Stimulated activated CD8-positive, alpha-beta memory T cell treated with anti-CD3 and anti-CD28 coated beads, Interleukin-7, amount 100 ng/mL, for 1 hour (primary cell): ENCODE results near the gene NPNT.

Source experiments
- DNase-seq, 2 donors: peaks; one replicate each; pipeline ENCODE4 v3.0.0-alpha.2; 2020; ENCODE audit warnings: low read depth in 2 of 2

Gene NPNT

GRCh38 chr4:105970371-105970770 is 75.1 kb downstream of the NPNT start:
- no peak for DNase-seq

GRCh38 chr4:105971036-105971435 is 75.8 kb downstream of the NPNT start:
- no peak for DNase-seq

- DNase-seq: no peak
These were observed 77.8 kb downstream of the NPNT start for GRCh38 chr4:105972946-105973621.

GRCh38 chr4:105976915-105977314 is 81.6 kb downstream of the NPNT start:
- DNase-seq: no peak

GRCh38 chr4:105978684-105979296 is 83.5 kb downstream of the NPNT start:
- no peak for DNase-seq

- DNase-seq: no peak
These were observed 84.2 kb downstream of the NPNT start for GRCh38 chr4:105979506-105979905.

GRCh38 chr4:105988671-105989070 is 93.4 kb downstream of the NPNT start:
- no peak for DNase-seq

GRCh38 chr4:105989485-105990242 is 94.4 kb downstream of the NPNT start:
- DNase-seq: no peak

GRCh38 chr4:105990933-105991332 is 95.7 kb downstream of the NPNT start:
- DNase-seq: no peak

- DNase-seq: no peak
These were observed 96.5 kb downstream of the NPNT start for GRCh38 chr4:105991726-105992125.

GRCh38 chr4:105992641-105993305 is 97.5 kb downstream of the NPNT start:
- no peak for DNase-seq

GRCh38 chr4:105994061-105994460 is 98.8 kb downstream of the NPNT start:
- DNase-seq: no peak

GRCh38 chr4:105994841-105995501 is 99.7 kb downstream of the NPNT start:
- no peak for DNase-seq

- DNase-seq: no peak
These were observed 101.6 kb downstream of the NPNT start for GRCh38 chr4:105996845-105997244.

GRCh38 chr4:105998171-105999063 is 103.1 kb downstream of the NPNT start:
- DNase-seq: no peak

- no peak for DNase-seq
These were observed 107.7 kb downstream of the NPNT start for GRCh38 chr4:106002994-106003393.

GRCh38 chr4:106010761-106011160 is 115.5 kb downstream of the NPNT start:
- no peak for DNase-seq

GRCh38 chr4:106011387-106011786 is 116.1 kb downstream of the NPNT start:
- no peak for DNase-seq

GRCh38 chr4:106017975-106018374 is 122.7 kb downstream of the NPNT start:
- no peak for DNase-seq

GRCh38 chr4:106019771-106020170 is 124.5 kb downstream of the NPNT start:
- DNase-seq: no peak
